GM12801 (cell line): ENCODE data around the gene CBARP.

ENCODE experiments used
- TF ChIP-seq, protein P1 (sequence below): IDR thresholded peaks from one replicate; pipeline ENCODE4 v1.5.1; 2011; ENCODE audit warnings: control low read depth; ENCODE audit not compliant: insufficient read length; ENCODE audit errors: extremely low read depth

CBARP gene

DNA sequence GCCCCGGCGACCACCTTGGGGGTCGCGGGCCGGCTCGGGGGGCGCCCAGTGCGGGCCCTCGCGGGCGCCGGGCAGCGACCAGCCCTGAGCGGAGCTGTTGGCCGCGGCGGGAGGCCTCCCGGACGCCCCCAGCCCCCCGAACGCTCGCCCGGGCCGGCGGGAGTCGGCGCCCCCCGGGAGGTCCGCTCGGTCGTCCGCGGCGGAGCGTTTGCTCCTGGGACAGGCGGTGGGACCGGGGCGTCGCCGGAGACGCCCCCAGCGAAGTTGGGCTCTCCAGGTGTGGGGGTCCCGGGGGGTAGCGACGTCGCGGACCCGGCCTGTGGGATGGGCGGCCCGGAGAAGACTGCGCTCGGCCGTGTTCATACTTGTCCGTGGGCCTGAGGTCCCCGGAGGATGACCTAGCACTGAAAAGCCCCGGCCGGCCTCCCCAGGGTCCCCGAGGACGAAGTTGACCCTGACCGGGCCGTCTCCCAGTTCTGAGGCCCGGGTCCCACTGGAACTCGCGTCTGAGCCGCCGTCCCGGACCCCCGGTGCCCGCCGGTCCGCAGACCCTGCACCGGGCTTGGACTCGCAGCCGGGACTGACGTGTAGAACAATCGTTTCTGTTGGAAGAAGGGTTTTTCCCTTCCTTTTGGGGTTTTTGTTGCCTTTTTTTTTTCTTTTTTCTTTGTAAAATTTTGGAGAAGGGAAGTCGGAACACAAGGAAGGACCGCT, 31.5 kb downstream of the CBARP start:
- TF ChIP-seq, protein P1, sequence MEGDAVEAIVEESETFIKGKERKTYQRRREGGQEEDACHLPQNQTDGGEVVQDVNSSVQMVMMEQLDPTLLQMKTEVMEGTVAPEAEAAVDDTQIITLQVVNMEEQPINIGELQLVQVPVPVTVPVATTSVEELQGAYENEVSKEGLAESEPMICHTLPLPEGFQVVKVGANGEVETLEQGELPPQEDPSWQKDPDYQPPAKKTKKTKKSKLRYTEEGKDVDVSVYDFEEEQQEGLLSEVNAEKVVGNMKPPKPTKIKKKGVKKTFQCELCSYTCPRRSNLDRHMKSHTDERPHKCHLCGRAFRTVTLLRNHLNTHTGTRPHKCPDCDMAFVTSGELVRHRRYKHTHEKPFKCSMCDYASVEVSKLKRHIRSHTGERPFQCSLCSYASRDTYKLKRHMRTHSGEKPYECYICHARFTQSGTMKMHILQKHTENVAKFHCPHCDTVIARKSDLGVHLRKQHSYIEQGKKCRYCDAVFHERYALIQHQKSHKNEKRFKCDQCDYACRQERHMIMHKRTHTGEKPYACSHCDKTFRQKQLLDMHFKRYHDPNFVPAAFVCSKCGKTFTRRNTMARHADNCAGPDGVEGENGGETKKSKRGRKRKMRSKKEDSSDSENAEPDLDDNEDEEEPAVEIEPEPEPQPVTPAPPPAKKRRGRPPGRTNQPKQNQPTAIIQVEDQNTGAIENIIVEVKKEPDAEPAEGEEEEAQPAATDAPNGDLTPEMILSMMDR, result no peak

DNA sequence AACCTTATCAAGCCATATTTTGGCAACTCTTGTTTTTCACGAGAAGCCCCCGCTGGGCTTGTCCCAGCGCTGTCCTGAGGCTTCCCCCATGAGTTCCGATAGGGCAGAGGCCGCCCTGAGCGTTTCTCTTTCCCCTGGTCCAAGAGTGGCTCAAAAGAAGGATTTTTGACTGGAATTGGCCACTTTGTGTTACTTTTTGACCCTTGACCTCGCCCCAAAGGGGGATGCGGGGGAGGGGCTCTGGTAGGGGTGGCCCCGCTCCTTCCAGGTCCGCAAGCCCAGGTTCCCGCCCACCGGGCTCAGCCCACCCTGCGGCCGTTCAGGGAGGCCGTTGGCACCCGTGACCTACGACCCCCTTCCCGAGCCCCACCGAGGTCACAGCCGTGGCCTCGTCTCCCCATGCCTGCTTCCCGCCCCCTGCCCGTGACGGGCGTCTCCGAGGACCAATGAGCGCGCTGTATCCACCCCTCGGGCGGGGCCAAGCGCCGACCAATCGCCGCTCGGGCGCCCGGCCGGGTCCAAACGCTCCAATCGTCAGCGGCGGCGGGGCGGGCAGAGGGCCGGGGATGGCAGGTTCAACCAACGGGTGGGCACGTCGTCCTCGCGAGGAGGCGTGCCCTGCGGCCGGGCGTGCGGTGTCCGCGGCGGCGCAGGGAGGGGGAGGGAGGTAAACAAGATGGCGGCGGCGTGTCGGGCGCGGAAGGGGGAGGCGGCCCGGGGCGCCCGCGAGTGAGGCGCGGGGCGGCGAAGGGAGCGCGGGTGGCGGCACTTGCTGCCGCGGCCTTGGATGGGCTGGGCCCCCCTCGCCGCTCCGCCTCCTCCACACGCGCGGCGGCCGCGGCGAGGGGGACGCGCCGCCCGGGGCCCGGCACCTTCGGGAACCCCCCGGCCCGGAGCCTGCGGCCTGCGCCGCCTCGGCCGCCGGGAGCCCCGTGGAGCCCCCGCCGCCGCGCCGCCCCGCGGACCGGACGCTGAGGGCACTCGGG, 32.4 kb downstream of the CBARP start, which contains the start of gene STK11:
Gene STK11 (plus strand): TSS at position 665 of the 986 bp plus-strand sequence. CDS start 1,136 bp downstream, outside the sequence.
- TF ChIP-seq, protein P1, result no peak

DNA sequence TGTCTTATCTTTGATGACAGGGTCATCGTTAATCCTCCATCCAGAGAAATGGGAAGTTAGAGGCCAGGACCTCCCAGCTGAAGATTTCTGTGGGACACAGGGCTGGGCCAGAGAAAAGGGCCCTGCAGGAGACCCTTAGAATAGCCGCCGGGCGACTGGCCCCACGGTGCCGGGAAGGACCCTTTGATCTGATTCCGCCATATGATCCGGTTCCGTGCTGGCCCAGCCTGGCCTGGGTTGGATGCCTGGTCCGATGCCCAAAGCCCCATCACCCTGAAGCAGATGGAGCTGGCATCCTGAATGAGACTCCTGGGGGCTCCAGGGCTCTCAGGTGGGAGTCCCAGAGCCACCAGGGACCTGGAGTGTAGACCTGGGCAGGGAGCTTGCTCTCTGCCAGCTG, 38.3 kb downstream of the CBARP start:
- TF ChIP-seq, protein P1, result no peak

DNA sequence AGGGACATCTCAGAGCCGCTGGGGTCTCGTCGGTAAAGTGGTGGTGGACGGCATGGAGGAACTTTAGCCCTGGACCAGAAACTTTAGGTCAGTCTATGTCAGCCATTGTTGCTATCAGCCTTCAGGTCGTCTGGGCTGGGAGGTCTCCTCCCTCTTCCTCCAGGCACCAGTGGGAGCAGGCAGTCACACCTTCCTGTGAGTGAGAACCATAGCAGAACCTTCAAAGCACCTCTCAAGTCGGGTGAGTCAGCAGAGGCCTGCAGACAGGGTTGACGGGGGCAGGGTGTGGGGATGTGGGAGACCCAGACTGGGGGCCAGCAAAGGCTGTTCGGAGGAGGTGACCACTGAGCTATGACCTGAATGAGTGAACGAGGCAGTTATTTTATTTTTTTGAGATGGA, 48.4 kb downstream of the CBARP start:
- TF ChIP-seq, protein P1, result no peak

DNA sequence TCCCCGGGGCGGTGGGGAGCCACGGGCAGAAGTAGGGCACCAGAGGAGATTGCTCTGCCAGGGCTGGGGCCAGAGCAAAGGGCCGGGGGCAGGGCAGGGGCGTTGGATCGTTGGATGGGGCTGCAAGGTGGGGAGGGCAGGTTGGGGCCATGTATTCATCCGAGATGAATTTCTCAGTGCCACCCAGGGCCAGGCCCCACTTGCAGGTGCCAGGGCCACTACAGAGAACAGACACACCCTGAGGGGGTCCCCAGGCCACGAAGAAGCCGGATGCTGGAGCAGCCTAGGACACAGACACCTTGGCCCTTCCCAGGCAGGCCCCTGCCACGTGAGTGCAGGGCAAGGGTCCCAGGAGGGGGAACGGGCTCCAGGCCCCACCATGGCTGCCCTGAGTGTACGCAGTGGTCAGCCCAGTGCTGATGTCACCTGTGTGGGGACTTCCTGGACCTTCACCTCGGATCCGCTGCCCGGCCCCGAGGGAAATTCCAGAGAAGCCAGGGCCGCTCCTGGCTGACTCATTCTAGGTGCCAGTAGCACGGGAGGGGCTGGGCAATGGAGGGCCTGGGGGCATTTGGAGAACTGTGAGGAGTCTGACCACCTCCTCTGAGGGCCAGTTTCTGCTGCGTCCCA, 54.1 kb downstream of the CBARP start:
- TF ChIP-seq, protein P1, result no peak

DNA sequence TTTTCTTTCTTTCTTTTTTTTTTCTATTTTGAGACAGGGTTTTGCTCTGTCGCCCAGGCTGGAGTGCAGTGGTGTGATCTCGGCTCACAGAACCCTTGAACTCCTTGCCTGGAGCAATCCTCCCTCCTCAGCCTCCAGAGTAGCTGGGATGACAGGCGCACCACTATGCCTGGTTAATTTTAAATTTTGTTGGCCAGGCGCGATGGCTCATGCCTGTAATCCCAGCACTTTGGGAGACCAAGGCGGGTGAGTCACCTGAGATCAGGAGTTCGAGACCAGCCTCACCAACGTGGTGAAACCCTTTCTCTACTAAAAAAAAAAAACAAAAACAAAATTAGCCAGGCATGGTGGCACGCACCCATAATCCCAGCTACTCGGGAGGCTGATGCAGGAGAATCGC, 55.1 kb downstream of the CBARP start:
- TF ChIP-seq, protein P1, result no peak

DNA sequence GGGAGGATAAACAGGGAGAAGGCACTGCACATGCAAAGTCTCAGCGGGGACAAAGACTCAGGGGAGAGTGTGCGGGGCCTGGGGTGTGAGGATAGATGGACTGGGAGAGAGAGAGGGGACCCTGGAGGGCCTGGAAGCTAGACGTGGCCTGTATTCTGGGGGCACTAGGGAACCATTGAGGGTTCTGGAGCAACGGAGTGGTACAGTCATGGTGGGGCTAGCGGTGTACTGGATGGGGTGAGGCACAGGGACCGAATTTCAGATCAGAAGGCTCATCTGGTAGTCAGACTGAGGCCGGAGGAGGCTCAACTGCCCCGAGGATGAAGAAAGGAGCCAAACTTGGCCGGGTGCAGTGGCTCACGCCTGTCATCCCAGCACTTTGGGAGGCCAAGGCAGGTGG, 55.7 kb downstream of the CBARP start:
- TF ChIP-seq, protein P1, result no peak
